Measurements from ENCODE around the gene GJC1.
"Not testable (repeated sequence)": the region's sequence is repeated elsewhere in the genome, so short reads cannot be mapped to it uniquely, and the experiment has no call there.

Gene GJC1

GRCh38 chr17:44763170-44763569 lies 66.9 kb downstream of the GJC1 start:
- no peak overlapping the region for H3K9ac ChIP-seq (ENCODE audit: low read length)
- DNase-seq (ENCODE audit: low read depth), result no peak
- no peaks in the 10 kb centered on the region for H3K4me1 ChIP-seq (ENCODE audit: control insufficient read depth, insufficient read depth, low read length)
- H3K9me3 ChIP-seq (ENCODE audit: control insufficient read depth, low read length), result no peaks in the 10 kb centered on the region
- H3K27me3 ChIP-seq (replicated peaks; ENCODE audit: control insufficient read depth, insufficient read depth, low read length), result peaks cover 26% of the 10 kb centered on the region
- no peaks in the 10 kb centered on the region for H3K36me3 ChIP-seq (ENCODE audit: control insufficient read depth, insufficient read depth, low read length, severe bottlenecking)
- no peak overlapping the region for H3K4me3 ChIP-seq (ENCODE audit: low read length)

GRCh38 chr17:44761932-44762810 lies 67.9 kb downstream of the GJC1 start:
- H3K4me1 ChIP-seq (ENCODE audit: control insufficient read depth, insufficient read depth, low read length), result no peaks in the 10 kb centered on the region
- H3K4me3 ChIP-seq (ENCODE audit: low read length), result no peak overlapping the region
- H3K36me3 ChIP-seq (ENCODE audit: control insufficient read depth, insufficient read depth, low read length, severe bottlenecking), result no peaks in the 10 kb centered on the region
- DNase-seq (ENCODE audit: low read depth), result no peak
- no peaks in the 10 kb centered on the region for H3K9me3 ChIP-seq (ENCODE audit: control insufficient read depth, low read length)
- H3K27me3 ChIP-seq (replicated peaks; ENCODE audit: control insufficient read depth, insufficient read depth, low read length), result peaks cover 25% of the 10 kb centered on the region
- no peak overlapping the region for H3K9ac ChIP-seq (ENCODE audit: low read length)

- no peaks in the 10 kb centered on the region for H3K36me3 ChIP-seq (ENCODE audit: control insufficient read depth, insufficient read depth, low read length, severe bottlenecking)
- H3K4me3 ChIP-seq (ENCODE audit: low read length), result no peak overlapping the region
- no peak for DNase-seq (ENCODE audit: low read depth)
- H3K9me3 ChIP-seq (ENCODE audit: control insufficient read depth, low read length), result no peaks in the 10 kb centered on the region
- H3K27me3 ChIP-seq (replicated peaks; ENCODE audit: control insufficient read depth, insufficient read depth, low read length), result peaks cover 20% of the 10 kb centered on the region
- H3K4me1 ChIP-seq (ENCODE audit: control insufficient read depth, insufficient read depth, low read length), result no peaks in the 10 kb centered on the region
- H3K9ac ChIP-seq (ENCODE audit: low read length), result no peak overlapping the region
Measured at GRCh38 chr17:44760474-44761308, 69.4 kb downstream of the GJC1 start.

GRCh38 chr17:44759916-44760243 lies 70.2 kb downstream of the GJC1 start:
- Histone ChIP-seq H3K9ac (ENCODE audit: low read length) (no peak overlapping the region), H3K4me3 (ENCODE audit: low read length) (no peak overlapping the region), H3K27me3 (replicated peaks; ENCODE audit: control insufficient read depth, insufficient read depth, low read length) (peaks cover 20% of the 10 kb centered on the region), H3K9me3 (ENCODE audit: control insufficient read depth, low read length) (no peaks in the 10 kb centered on the region), H3K4me1 (ENCODE audit: control insufficient read depth, insufficient read depth, low read length) (no peaks in the 10 kb centered on the region), H3K36me3 (ENCODE audit: control insufficient read depth, insufficient read depth, low read length, severe bottlenecking) (no peaks in the 10 kb centered on the region)
- DNase-seq (ENCODE audit: low read depth), result no peak

GRCh38 chr17:44759086-44759915 lies 70.8 kb downstream of the GJC1 start:
- no peaks in the 10 kb centered on the region for H3K4me1 ChIP-seq (ENCODE audit: control insufficient read depth, insufficient read depth, low read length)
- H3K4me3 ChIP-seq (ENCODE audit: low read length), result no peak overlapping the region
- peaks cover 20% of the 10 kb centered on the region for H3K27me3 ChIP-seq (replicated peaks; ENCODE audit: control insufficient read depth, insufficient read depth, low read length)
- no peak overlapping the region for H3K9ac ChIP-seq (ENCODE audit: low read length)
- H3K36me3 ChIP-seq (ENCODE audit: control insufficient read depth, insufficient read depth, low read length, severe bottlenecking), result no peaks in the 10 kb centered on the region
- DNase-seq (ENCODE audit: low read depth), result peak; percentile 50
- no peaks in the 10 kb centered on the region for H3K9me3 ChIP-seq (ENCODE audit: control insufficient read depth, low read length)

GRCh38 chr17:44758414-44759085 lies 71.5 kb downstream of the GJC1 start, which contains the start of gene ADAM11:
ADAM11 (plus strand) TSS chr17:44758988; CDS start chr17:44759200, 212 bp downstream.
- Histone ChIP-seq H3K4me3 (ENCODE audit: low read length) (no peak within 1 kb of the TSS), H3K4me1 (ENCODE audit: control insufficient read depth, insufficient read depth, low read length) (no peaks in the 10 kb centered on the region), H3K9ac (ENCODE audit: low read length) (no peak within 1 kb of the TSS), H3K36me3 (ENCODE audit: control insufficient read depth, insufficient read depth, low read length, severe bottlenecking) (no peaks in the 10 kb centered on the region), H3K9me3 (ENCODE audit: control insufficient read depth, low read length) (no peaks in the 10 kb centered on the region), H3K27me3 (replicated peaks; ENCODE audit: control insufficient read depth, insufficient read depth, low read length) (peaks cover 20% of the 10 kb centered on the region)
- DNase-seq (ENCODE audit: low read depth), result peak; percentile 50

- no peaks in the 10 kb centered on the region for H3K4me1 ChIP-seq (ENCODE audit: control insufficient read depth, insufficient read depth, low read length)
- no peak overlapping the region for H3K9ac ChIP-seq (ENCODE audit: low read length)
- H3K27me3 ChIP-seq (replicated peaks; ENCODE audit: control insufficient read depth, insufficient read depth, low read length), result peaks cover 20% of the 10 kb centered on the region
- no peak overlapping the region for H3K4me3 ChIP-seq (ENCODE audit: low read length)
- no peak for DNase-seq (ENCODE audit: low read depth)
- H3K36me3 ChIP-seq (ENCODE audit: control insufficient read depth, insufficient read depth, low read length, severe bottlenecking), result no peaks in the 10 kb centered on the region
- H3K9me3 ChIP-seq (ENCODE audit: control insufficient read depth, low read length), result no peaks in the 10 kb centered on the region
Measured at GRCh38 chr17:44757918-44758413, 72.1 kb downstream of the GJC1 start.

- no peaks in the 10 kb centered on the region for H3K4me1 ChIP-seq (ENCODE audit: control insufficient read depth, insufficient read depth, low read length)
- peaks cover 20% of the 10 kb centered on the region for H3K27me3 ChIP-seq (replicated peaks; ENCODE audit: control insufficient read depth, insufficient read depth, low read length)
- H3K9ac ChIP-seq (ENCODE audit: low read length), result no peak overlapping the region
- no peaks in the 10 kb centered on the region for H3K9me3 ChIP-seq (ENCODE audit: control insufficient read depth, low read length)
- no peak overlapping the region for H3K4me3 ChIP-seq (ENCODE audit: low read length)
- H3K36me3 ChIP-seq (ENCODE audit: control insufficient read depth, insufficient read depth, low read length, severe bottlenecking), result no peaks in the 10 kb centered on the region
- DNase-seq (ENCODE audit: low read depth), result no peak
Measured at GRCh38 chr17:44757045-44757917, 72.8 kb downstream of the GJC1 start.

GRCh38 chr17:44755180-44755579 lies 74.9 kb downstream of the GJC1 start:
- H3K27me3 ChIP-seq (replicated peaks; ENCODE audit: control insufficient read depth, insufficient read depth, low read length), result peaks cover 15% of the 10 kb centered on the region
- not testable (repeated sequence) for H3K36me3 ChIP-seq (ENCODE audit: control insufficient read depth, insufficient read depth, low read length, severe bottlenecking); H3K9ac ChIP-seq (ENCODE audit: low read length); H3K4me1 ChIP-seq (ENCODE audit: control insufficient read depth, insufficient read depth, low read length); H3K9me3 ChIP-seq (ENCODE audit: control insufficient read depth, low read length); H3K4me3 ChIP-seq (ENCODE audit: low read length); DNase-seq (ENCODE audit: low read depth)

- H3K27me3 ChIP-seq (replicated peaks; ENCODE audit: control insufficient read depth, insufficient read depth, low read length), result peaks cover 6% of the 10 kb centered on the region
- DNase-seq (ENCODE audit: low read depth), result no peak
- no peak overlapping the region for H3K9ac ChIP-seq (ENCODE audit: low read length)
- H3K36me3 ChIP-seq (ENCODE audit: control insufficient read depth, insufficient read depth, low read length, severe bottlenecking), result no peaks in the 10 kb centered on the region
- H3K4me1 ChIP-seq (ENCODE audit: control insufficient read depth, insufficient read depth, low read length), result no peaks in the 10 kb centered on the region
- no peaks in the 10 kb centered on the region for H3K9me3 ChIP-seq (ENCODE audit: control insufficient read depth, low read length)
- no peak overlapping the region for H3K4me3 ChIP-seq (ENCODE audit: low read length)
Measured at GRCh38 chr17:44754276-44754675, 75.8 kb downstream of the GJC1 start.
